Omental fat pad (tissue), 4 donors: ENCODE results near the gene SLC38A10. TPM values are rescaled to one million over a fixed set of nuclear protein-coding genes. Genes with fewer than 3 reads are reported as not detected.

Experiments used
- ATAC-seq: fragments of 150-250 bp; one replicate; pipeline ENCODE4 v1.9.1; 2016; ENCODE audit warnings: mild to moderate bottlenecking, moderate library complexity; ENCODE audit not compliant: low FRiP score
- DNase-seq: peaks from one replicate; pipeline ENCODE4 v3.0.0-alpha.2; 2019; ENCODE audit warnings: low spot score
- CTCF ChIP-seq, 3 donors: fragments of 450-650 bp; IDR thresholded peaks; one replicate each; pipeline ENCODE4 v1.5.1; 2016 to 2017; ENCODE audit warnings: antibody characterized with exemption in 3 of 3, mild to moderate bottlenecking in 3 of 3, moderate library complexity in 2 of 3
- total RNA-seq, 4 donors: library from RNA; depleted of rRNA; stranded (reverse); fragments of >200 nt; gene quantifications; one replicate each; pipeline ENCODE4 v1.1.0, GENCODE V29; 2016

The SLC38A10 gene
- total RNA-seq, 4 donors from 2014 or later, result 61.2 to 126 (median 75.6) TPM

- DNase-seq (peak; percentile 39), ATAC-seq (no peak)
- TF ChIP-seq CTCF (IDR thresholded peaks at IDR 0.05), result peak in 1 of 3 donors; percentile 41
Observed at GRCh38 chr17:81253358-81254131, 41.6 kb downstream of the SLC38A10 start.

GRCh38 chr17:81252987-81253329 lies 42.1 kb downstream of the SLC38A10 start:
- ATAC-seq (no peak), DNase-seq (no peak)
- no peak for TF ChIP-seq CTCF (IDR thresholded peaks at IDR 0.05)

- DNase-seq (no peak), ATAC-seq (no peak)
Observed at GRCh38 chr17:81252326-81252986, 42.7 kb downstream of the SLC38A10 start.

GRCh38 chr17:81251709-81252301 lies 43.3 kb downstream of the SLC38A10 start:
- no peak for TF ChIP-seq CTCF (IDR thresholded peaks at IDR 0.05)
- DNase-seq, result no peak
- ATAC-seq, result no peak

More at GRCh38 chr17:81252326-81252986, 42.7 kb downstream of the SLC38A10 start:
- no peak for TF ChIP-seq CTCF (IDR thresholded peaks at IDR 0.05)

GRCh38 chr17:81251094-81251708 lies 43.9 kb downstream of the SLC38A10 start:
- DNase-seq (no peak), ATAC-seq (no peak)
- no peak for TF ChIP-seq CTCF (IDR thresholded peaks at IDR 0.05)

GRCh38 chr17:81250286-81251093 lies 44.6 kb downstream of the SLC38A10 start:
- ATAC-seq, result no peak
- no peak for DNase-seq
- no peak for TF ChIP-seq CTCF (IDR thresholded peaks at IDR 0.05)
